NCI-H187 treated with DMSO at 0.1 percent for 48 hours (cell line): Measurements from ENCODE around the gene FCF1.

ENCODE experiments used
- DNase-seq: peaks from one replicate; lab custom pipeline; 2025; lab: John Stamatoyannopoulos, UW

Gene FCF1

DNA sequence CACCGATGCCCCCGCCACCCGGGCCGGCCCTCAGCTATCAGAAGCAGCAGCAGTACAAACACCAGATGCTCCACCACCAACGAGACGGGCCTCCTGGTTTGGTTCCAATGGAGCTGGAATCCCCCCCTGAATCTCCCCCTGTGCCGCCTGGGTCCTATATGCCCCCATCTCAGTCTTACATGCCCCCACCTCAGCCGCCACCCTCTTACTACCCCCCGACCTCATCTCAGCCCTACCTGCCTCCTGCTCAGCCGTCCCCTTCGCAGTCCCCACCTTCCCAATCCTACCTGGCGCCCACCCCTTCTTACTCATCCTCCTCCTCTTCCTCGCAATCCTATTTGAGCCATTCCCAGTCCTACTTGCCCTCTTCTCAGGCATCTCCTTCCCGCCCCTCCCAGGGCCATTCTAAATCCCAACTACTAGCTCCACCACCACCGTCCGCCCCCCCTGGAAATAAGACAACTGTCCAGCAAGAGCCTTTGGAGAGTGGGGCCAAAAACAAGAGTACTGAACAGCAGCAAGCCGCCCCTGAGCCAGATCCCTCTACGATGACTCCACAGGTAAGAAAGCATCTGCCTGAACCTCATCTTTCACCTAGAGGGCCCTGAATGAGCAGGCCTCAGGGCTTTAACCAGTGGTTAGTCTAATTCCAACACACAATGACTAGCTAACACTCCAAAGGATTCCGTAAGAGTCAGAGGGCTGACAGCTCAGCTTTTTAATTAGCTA, 51.0 kb downstream of the FCF1 start:
- no peak for DNase-seq

DNA sequence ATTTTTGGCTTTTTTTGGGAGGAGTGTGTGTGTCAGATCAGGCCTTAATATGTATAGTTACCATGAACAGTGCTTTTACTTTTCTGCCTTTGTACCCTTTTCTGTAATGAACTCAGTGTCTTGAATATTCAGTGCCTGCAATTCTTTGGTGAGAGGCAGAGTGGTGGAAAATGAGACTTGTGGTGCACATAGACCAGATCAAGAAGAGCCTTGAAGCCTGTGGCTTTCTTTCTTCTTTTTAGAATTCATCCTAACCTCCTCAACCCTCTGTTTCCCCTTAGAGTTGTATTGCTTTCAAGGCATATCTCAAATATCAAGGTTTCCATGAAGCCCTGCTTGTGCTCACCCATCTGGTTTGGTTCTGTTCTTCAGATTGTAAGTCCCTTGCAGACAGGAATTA, 52.8 kb downstream of the FCF1 start:
- no peak for DNase-seq

DNA sequence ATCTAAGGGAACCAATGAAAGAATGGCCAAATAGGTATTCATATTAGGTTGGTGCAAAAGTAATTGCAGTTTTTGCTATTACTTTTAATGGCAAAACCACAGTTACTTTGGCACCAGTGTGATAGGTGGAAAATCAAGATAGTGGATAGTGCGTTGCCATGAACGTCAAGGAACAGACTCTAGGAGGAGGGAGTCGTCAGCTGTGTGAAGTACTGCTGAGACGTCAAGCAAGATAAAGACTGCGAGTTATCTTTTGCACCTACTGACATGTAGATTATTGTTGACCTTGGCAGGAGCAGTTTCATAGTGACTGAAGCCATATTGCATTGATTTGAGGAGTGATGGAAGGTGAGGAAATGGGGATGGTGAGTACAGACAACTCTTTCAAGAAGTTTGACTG, 58.5 kb downstream of the FCF1 start:
- DNase-seq: no peak

DNA sequence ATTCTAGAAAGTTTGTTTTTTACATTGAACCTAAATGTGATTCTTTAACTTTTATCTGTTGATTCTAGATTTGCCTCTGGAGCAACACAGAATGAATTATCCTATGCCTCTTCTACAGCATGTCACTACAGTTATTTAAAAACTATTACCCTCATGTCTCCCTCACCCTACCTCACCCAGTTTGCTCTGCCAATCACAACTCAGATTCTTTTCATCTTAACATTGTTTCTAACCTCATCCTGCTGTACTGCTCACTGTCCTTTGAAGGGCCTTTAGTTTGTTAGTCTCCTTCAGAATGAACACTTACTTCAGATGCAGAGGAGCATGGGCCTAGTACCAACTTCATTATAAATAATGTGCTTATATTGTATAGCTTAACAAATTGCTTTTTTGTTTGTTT, 71.7 kb downstream of the FCF1 start:
- no peak for DNase-seq

DNA sequence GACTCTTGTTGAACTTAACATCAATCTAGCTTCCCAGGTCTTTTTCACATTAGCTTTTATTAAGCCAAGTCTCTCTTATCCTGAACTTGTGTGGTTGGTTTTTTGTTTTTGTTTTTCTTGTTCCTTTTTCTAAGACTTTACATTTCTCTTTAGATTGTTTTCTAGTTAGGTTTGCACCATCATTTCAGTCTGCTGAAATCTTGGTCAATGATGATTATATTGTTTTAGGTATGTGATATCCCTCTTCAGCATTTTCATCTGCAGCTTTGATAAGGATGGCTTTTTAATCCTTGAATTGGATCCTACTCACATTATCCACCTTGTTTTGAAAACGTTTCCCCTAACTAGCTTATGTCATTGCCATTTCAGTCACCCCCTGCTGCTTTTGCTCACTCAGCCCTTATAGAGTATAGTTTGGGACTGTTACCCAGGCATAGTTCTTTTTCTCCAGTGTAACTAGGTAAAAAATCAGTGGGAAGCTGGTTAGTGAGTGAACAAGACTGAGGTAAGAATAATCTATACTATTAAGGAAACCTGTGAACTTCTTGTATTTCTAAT, 72.2 kb downstream of the FCF1 start:
- DNase-seq: no peak

GRCh38 chr14:74786796-74787315, 73.9 kb downstream of the FCF1 start:
- no peak for DNase-seq
